ENCODE data around the gene ZNF335.
"Not testable (repeated sequence)": the region's sequence is repeated elsewhere in the genome, so short reads cannot be mapped to it uniquely, and the experiment has no call there.

ZNF335 gene

DNA sequence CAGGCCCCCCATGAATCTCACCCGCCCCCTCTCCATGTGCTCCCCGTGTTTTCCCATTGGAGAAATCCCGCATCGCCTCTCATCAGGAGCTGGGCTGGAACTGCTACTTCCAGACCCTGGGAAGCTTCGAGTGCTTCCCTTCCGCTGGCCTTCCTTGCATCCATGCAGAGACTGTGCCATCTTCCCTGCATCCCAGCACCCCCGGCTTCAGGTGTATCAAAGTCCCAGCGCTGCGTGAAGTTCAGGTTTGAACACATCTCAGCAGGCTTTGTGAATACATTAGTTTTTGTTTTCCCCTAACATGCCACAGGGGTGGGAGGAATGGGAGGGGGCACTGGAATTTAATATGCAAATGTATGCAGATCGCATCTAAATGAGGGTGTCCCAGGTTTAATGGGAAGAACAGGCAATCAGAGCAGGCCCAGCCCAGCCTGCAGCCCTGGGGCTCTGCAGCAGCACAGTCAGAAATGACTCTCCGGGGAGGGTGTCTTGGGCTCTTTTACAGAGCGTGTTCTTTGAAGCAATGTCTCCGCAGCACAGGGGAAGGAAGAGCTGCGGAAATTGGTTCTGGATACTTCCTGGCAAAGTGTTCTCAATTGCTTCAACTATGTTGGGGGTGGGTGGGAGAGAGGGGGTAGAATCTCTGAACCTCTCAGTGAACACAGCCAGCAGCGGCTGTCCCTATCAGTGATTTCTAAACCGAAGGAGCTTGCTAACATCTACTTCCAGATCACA is 28.4 kb upstream of the ZNF335 start:
- DNase-seq: no peak

DNA sequence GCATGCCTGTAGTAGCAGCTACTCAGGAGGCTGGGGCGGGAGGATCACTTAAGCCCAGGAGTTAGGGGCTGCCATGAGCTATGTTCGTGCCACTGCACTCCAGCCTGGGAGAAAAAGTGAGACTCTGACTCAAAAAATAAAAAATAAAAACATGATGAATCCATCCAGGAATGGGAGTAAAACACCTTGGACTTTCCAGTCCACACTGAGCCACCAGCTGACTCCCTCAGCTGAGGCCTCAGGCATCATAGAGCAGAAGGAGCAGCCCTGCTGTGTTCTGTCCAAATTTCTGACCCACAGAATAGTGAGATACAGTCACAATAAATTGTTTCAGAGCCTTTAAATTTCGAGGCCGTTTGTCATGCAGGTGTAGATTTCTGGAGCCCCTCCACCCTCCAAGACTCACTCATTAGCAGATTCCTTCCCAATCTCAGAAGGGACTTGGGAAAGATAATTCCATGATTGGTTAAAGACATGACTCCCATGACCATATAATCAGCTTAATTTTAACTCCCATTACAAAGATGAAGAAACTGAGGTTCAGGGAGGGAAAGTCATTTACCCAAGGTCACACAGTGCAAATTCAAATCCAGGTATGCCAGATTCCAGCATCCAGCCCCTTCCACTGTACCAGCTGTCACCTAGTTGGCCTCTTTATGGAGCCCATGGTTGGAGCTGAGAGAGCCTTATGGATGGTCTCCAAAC is 27.7 kb upstream of the ZNF335 start:
- DNase-seq: no peak

DNA sequence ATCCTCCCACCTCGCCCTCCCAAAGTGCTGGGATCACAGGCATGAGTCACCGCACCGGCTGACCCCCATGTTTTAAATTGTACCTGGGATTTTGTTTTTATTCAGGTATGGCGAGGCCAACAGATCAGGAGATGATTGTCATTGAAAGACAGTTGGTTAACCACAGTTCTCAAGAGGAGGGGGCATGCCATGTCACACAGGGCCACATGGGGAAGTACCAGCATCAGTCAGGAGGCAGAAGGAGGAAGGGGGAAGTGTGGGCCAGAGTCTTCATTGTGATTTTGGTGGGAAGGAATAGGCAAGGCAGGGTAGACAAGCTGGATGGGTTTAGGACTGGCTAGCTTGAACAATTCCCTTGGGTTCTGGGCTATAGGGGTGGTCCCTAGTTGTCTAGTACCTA is 26.8 kb upstream of the ZNF335 start:
- no peak for DNase-seq

DNA sequence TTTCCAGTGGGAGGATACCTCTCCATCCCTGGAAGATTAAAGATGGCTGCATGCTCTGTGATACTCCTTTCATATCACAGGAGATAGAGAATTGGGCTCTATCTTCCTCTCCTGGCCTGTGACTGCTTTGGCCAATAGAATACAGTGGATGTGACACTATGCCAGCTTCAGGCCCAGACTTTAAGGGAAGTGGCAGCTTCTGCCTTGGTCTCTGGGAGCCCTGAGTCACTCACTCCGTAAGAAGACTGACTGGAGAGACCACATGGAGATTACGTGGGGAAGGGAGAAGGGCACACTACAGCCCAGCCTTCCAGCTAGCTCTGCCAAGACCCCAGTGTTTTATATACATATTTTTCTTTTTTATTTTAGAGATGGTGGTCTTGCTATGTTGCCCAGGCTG is 26.3 kb upstream of the ZNF335 start:
- no peak for DNase-seq

GRCh38 chr20:45997187-45997586 is 25.2 kb upstream of the ZNF335 start:
- no peak for DNase-seq

DNA sequence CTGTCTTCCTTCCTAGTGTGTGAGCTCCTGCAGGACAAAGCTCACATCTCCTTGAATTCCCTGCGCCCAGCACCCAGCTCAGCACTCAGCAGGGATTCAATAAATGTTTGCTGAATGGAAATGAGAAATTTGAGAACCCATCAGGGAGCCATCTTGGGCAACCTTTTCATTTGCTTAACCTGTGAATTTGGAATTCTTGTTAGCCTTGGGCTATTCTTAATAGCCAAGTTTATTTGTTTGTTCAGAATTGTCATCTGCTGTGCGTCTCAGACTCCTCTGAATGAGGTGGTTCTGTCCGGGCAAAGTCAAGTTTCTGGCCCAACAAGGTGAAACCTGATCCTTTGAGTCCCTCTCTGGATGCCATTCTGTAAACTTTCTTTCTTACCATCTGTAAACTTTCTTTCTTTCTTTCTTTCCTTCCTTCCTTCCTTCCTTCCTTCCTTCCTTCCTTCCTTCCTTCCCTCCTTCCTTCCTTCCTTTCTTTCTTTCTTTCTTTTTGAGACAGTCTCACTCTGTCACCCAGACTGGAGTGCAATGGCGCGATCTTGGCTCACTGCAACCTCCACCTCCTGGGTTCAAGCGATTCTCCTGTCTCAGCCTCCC is 23.6 kb upstream of the ZNF335 start:
- not testable (repeated sequence) for DNase-seq

GRCh38 chr20:45994761-45995493 is 22.9 kb upstream of the ZNF335 start:
- no peak for DNase-seq

DNA sequence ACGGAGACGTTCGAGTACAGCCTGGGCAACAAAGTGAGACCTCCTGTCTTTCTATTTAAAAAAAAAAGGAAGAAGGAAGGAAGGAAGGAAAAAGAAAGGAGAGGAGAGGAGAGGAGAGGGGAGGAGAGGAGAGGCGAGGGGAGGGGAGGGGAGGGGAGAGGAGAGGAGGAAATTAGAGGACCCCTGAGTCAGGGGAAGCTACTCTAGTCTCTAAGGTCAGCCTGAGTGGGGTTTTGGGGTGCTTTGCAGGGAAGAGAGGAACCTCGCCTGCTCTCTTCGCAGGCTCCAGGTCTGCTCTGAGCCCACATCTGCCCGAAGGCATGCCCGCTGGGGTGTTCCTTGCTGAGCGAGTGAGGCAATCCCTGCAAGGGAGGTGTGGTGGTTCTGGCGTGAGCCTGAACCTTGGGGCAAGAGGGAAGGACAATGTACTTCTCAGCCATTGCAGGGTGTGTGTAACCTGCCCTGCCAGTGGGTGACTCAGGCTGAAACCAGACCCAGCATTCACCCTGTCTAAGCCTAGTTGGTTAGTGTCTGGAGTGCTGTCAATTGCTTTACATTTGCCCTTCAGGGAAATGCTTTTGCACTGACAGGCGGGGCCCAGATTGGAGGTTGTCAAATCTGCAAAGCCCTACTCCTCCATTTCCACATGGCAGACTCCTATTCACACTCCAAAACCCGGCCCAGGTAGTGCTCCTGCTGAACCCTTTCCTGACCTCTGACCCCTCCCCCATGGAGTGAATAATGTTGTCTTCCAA is 21.4 kb upstream of the ZNF335 start:
- DNase-seq: no peak

DNA sequence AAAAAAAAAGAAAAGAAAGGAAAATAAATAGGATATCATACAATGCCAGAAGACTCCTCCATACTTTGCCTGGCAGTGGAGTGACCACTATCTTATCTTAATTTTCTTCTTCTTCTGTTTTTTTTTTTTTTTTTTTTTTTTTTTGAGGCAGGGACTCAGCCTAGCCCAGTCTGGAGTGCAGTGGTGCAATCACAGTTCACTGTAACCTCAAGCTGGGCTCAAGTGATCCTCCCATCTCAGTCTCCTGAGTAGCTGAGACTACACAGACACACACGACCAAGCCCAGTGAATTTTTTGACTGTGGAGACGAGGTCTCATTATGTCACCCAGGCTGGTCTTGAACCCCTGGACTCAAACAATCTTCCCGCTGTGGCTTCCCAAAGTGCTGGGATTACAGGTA is 19.6 kb upstream of the ZNF335 start:
- no peak for DNase-seq

DNA sequence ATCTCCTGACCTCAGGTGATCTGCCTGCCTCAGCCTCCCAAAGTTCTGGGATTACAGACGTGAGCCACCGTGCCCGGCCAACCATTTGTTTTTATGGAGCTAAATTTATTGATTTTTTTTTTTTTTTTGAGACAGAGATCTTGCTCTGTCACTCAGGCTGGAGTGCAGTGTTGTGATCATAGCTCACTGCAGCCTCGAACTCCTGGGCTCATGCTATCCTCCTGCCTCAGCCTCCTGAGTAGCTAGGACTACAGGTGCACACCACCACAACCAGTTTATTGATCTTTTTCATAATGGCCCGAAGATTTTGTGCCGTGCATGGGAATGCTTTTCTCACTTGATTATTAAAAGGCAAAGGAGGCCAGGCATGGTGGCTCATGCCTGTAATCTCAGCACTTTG is 16.8 kb upstream of the ZNF335 start:
- not testable (repeated sequence) for DNase-seq

DNA sequence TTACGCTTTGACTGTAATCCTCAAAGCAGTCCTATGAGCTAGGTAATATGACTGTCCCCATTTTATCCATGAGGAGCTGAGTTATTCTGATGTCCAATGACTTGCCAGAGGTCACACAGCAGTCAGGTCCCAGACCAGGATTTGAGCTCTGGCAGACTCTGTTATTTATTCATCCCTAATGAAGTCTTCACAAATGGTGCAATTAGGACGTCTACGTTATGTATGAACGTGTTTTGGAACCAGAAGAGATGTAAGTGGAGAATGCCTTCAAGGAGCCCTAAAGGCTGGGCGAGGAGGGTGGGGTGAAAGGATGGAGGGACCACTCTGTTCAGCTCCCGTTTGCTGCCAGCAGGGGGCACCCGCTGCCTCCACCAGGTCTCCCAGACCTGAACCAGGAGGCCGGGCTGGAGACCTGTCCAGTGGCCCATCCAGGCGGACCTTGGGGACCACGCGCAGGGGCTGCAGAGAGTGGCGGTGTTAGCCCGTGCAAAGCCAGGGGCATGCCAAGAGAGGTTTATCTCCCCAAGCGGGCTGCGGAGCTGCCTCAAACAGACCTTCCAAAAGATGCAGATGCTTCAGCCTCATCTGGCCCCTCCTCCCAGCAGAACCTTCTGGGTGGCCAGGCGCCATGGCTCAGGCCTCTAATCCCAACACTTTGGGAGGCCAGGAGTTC is 15.2 kb upstream of the ZNF335 start:
- DNase-seq: peak; percentile 35

DNA sequence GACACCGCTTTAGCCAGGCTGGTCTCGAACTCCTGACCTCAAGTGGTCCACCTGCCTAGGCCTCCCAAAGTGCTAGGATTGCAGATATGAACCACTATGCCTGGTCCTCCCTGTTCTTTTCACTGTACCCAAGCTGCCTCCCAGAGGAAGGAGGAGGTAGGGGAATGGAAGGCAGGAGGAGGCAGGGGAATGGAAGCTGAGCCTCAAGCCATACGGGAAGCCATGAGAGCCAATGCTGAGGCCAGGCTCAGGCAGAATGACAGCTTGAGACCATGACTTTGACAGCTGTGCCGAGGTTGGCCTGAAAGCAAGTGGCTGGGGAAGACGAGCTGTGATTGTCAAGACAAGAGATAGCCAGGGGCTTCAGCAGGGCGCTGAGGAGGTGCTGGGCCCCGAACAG is 13.6 kb upstream of the ZNF335 start:
- DNase-seq: no peak

DNA sequence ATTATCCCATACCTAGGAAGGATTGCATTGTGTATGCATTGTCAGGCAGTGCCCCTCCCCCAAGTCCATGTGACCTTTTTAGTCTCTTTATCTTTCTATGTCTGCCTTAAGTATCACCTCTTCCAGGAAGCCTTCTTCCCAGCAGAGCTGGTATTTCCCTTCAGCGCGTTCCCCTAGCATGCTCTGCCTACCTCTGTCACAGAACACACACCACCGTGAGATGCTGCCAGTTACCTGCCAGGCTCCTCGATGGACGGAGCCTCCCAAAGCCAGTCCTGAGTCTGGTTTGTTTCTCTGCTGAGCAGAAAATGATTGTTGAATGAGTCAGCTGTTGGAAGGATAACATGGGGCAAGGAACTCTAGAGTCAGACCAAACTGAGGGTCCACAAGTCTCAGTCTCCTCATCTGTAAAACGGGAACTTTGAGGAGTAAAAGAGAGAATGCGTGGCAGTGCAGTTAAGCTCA is 11.3 kb upstream of the ZNF335 start:
- DNase-seq: no peak

DNA sequence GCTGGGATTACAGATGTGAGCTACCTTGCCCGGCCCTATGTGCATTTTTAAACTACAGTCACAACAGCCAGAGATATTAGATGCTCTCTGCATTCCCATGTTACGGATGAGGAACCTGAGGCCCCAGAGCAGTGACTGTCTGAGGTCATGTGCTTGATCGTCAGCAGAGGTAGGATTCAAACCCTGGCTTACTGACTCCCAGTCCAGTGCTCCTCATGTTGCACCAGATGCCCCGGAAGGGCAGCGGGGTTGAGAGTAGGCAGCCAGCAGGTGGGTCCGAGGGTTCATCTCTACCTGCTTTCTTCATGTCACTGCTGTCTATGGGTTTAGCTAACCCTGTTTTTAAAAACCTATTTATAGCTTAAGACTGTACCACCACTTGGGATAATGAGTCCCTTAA is 9.3 kb upstream of the ZNF335 start:
- no peak for DNase-seq

DNA sequence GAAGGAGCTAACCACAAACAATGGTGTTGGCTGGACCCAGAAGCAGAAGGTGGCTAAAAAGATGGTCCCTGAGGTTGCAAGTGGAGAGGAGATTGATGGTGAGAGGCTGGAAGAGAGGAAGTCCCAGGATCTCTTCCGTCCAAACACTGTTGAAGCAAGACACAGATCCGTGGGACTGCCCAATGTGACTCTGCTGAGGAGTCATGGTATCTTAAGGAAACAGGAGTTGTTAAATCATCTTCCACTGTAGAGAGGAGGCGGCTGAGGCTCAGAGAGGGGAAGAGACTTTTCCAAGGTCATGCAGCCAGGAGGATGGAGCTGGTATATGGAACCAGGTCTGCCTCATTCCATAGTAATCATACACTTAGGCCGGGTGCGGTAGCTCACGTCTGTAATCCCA is 4.1 kb upstream of the ZNF335 start:
- no peak for DNase-seq

DNA sequence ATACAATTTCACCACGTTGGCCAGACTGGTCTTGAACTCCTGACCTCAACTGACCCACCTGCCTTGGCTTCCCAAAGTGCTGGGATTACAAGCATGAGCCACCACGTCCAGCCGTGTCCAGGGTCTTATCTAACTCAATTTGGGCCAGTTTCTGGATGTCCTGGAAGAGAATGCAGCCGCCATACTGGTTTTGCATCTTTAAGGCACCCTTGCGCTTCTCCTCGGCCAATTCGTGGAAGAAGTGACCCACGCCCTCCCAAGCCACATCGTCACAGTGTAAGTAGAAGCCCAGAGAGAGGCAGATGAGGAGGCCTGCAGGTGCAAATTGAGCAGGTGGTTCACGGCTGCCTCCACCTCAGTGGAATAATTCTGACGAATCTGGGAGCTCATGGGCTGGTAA is 3.7 kb upstream of the ZNF335 start:
- DNase-seq: no peak

DNA sequence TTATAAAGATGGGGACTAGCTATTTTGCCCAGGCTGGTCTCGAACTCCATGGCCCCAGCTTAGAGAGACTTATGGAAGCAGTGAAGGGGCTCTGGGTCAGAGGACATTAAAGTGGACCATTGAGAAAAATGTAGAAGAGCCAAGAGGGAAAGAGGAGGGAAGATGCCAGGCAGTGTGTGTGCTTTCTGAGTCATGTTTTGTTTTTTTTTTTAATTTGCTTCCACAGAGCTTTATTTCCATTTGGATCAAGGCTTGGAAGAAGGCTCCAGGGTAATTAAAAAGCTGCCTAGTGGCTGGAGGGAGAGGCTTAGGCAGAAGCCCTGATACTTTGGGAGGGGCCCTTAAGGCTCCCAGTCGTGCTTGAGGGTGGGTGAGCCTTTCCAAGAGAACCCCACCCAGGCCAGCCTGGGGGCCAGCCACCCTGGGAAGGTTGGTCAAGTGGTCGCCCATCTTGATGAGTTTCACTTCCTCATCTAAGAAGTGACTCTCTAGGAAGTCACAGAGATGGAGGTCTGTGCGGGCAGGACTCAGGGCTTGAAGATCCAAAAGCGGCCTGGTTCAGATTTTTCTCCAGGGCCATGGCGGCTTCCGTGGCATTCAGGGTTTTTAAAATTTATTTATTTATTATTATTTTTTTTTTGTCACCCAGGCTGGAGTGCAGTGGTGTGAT is 3.0 kb upstream of the ZNF335 start:
- no peak for DNase-seq

DNA sequence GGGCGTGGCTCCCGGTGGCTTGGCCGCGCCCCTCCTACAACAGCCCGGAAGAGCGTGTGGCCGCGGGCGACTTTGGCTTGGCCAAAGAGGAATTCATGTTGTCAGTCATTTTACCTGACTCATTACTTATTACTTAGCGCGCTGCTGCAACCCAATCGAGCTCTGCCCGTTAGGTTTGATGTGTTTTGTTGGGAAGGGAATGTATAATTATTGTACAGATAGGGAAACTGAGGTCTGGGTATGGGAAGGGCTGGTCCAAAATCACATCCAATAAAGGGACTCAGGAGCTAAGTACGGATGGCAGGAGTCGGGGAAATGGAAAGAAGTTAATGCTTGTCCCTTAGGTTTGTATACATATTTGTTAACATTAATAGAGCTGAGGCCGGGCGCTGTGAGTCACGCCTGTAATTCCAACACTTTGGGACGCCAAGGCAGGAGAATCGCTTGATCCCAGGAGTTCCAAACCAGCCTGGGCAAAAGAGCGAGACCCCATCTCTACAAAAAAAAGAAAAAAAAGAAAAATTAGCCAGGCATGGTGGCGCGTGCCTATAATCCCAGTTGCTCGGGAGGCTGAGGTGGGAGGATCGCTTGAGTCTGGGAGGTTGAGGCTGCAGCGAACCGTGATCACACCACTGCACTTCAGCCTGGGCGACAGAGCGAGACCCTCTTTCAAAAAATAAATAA is 639 bp upstream of the ZNF335 start:
- DNase-seq: peak; percentile 95

DNA sequence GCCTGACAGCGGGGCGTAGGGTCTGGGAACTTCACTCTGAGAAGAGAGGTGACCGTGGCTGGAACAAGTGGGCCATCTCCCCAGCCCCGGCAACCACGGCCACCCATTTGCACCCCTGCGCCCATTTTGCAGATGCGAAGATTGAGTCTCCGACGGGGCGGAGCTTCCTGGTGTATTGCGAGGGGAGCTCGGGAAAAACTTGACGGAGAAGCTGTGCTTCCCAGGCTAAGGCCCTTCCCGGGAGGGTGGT is 653 bp downstream of the ZNF335 start:
- DNase-seq: no peak

GRCh38 chr20:45970646-45971424 is 1.2 kb downstream of the ZNF335 start:
- DNase-seq: peak; percentile 22

All from fibroblast of upper back skin (primary cell).